Suprapubic skin (tissue), 4 donors: ENCODE data around the gene FUT2.

Experiments used
- CTCF ChIP-seq, 2 donors: fragments of 200-600 bp in 1 of 2; fragments of 450-650 bp in 1 of 2; sonication (generic) in 1 of 2; IDR thresholded peaks; one replicate each; pipeline ENCODE4 v1.5.1; 2016 to 2019; ENCODE audit warnings: antibody characterized with exemption in 2 of 2, mild to moderate bottlenecking in 1 of 2, moderate library complexity in 1 of 2
- EP300 ChIP-seq: sonication (generic); formaldehyde crosslinking; IDR thresholded peaks from one replicate; pipeline ENCODE4 v1.6.1; 2017; ENCODE audit warnings: antibody characterized with exemption
- POLR2A ChIP-seq, 2 donors: fragments of 450-650 bp; IDR thresholded peaks; one replicate each; pipeline ENCODE4 v1.6.1; 2017; ENCODE audit warnings: antibody characterized with exemption in 2 of 2, mild to moderate bottlenecking in 2 of 2, moderate library complexity in 2 of 2
- POLR2AphosphoS5 ChIP-seq, 3 donors: sonication (generic); formaldehyde crosslinking; IDR thresholded peaks; one replicate each; pipeline ENCODE4 v1.6.1; 2017; ENCODE audit warnings: antibody characterized with exemption in 3 of 3

GRCh38 chr19:48746110-48746509, 50.3 kb downstream of the FUT2 start:
- TF ChIP-seq CTCF (IDR thresholded peaks at IDR 0.05) (no peak), POLR2AphosphoS5 (IDR thresholded peaks at IDR 0.05) (no peak), POLR2A (IDR thresholded peaks at IDR 0.05) (no peak), EP300 (no peak)
